HCT116 (cell line): ENCODE results near the gene LPA. TPM values are rescaled to one million over a fixed set of nuclear protein-coding genes. Genes with fewer than 3 reads are reported as not detected.
A peak's percentile ranks its signal among the peaks of the same experiment; 100 is the strongest.
"Not testable (repeated sequence)": the region's sequence is repeated elsewhere in the genome, so short reads cannot be mapped to it uniquely, and the experiment has no call there.

Source experiments
- ATAC-seq: fragments of 200-7000 bp; cut with Tn5 transposase; 2 replicates; pipeline ENCODE4 v1.9.1; 2020; ENCODE audit warnings: mild to moderate bottlenecking, moderate library complexity
- BruUV-seq: library from RNA; stranded (reverse); fragments of 400-500 nt; replicated peaks from 2 replicates; lab custom pipeline; 2021; lab: Mats Ljungman, UMichigan
- CTCF ChIA-PET: fragments of 300-600 bp; sonication (Branson Sonifier 250); formaldehyde crosslinking; loops from one replicate; lab custom pipeline; 2021; ENCODE audit warnings: antibody characterized with exemption; lab: Charles Lee
- POLR2A ChIA-PET: fragments of 300-600, 350-600 bp; sonication (Branson Sonifier 250); formaldehyde crosslinking; loops from one replicate; lab custom pipeline; 2021; ENCODE audit warnings: antibody characterized with exemption; lab: Charles Lee
- RAD21 ChIA-PET, 2 experiments: fragments of 300-600 bp; sonication (Branson Sonifier 250); formaldehyde crosslinking; loops; one replicate each; lab custom pipeline; 2023; ENCODE audit warnings: low total read pairs in 2 of 2; ENCODE audit not compliant: uncharacterized antibody in 2 of 2, unreplicated experiment in 2 of 2, low non-redundant PET in 1 of 2; lab: Charles Lee
- DNase-seq: peaks from one replicate; pipeline ENCODE4 v3.0.0-alpha.2; 2010; ENCODE audit warnings: low read depth, low spot score
- H2AFZ ChIP-seq: fragments of 200-600 bp; shearing (Covaris generic), sonication (generic); 2 replicates; pipeline ENCODE4 v1.6.1; 2017; ENCODE audit warnings: low read depth, mixed run types, mixed read lengths, antibody characterized with exemption, low read length; ENCODE audit not compliant: poor library complexity, severe bottlenecking
- H3K27ac ChIP-seq: 2 replicates; pipeline ENCODE4 v1.5.1; 2012; ENCODE audit warnings: low read depth, low read length
- H3K27me3 ChIP-seq: fragments of 200-600 bp; sonication (generic); 2 replicates; pipeline ENCODE4 v1.6.1; 2016; ENCODE audit warnings: mixed run types, low read length, mixed read lengths; ENCODE audit not compliant: insufficient read depth
- H3K36me3 ChIP-seq, 2 experiments: fragments of 200-500 bp in 1 of 2; fragments of 200-600 bp in 1 of 2; sonication (Bioruptor generic) in 1 of 2; sonication (generic) in 1 of 2; 2 replicates each; pipeline versions ENCODE4 v1.5.1 to v1.6.1; 2014 to 2016; ENCODE audit warnings: low read length in 2 of 2, inconsistent platforms in 1 of 2, mixed read lengths in 1 of 2, mixed run types in 1 of 2; ENCODE audit not compliant: insufficient read depth in 2 of 2, control insufficient read depth in 1 of 2
- H3K4me1 ChIP-seq, 2 experiments: fragments of 200-600 bp in 1 of 2; sonication (generic) in 1 of 2; 2 replicates each; pipeline versions ENCODE4 v1.5.1 to v1.6.1; 2012 to 2017; ENCODE audit warnings: low read length in 2 of 2, inconsistent platforms in 1 of 2, mild to moderate bottlenecking in 1 of 2, mixed read lengths in 1 of 2, mixed run types in 1 of 2, moderate library complexity in 1 of 2; ENCODE audit not compliant: insufficient read depth in 2 of 2, control insufficient read depth in 1 of 2
- H3K4me2 ChIP-seq: fragments of 200-600 bp; sonication (generic); 2 replicates; pipeline ENCODE4 v1.6.1; 2017; ENCODE audit warnings: mixed run types, low read length, mixed read lengths
- H3K4me3 ChIP-seq, 2 experiments: fragments of 200-600 bp in 1 of 2; sonication (generic) in 1 of 2; replicated peaks in 1 of 2; 2 replicates each; pipeline ENCODE4 v1.5.1; 2011 to 2016; ENCODE audit warnings: low read length in 2 of 2, control low read depth in 1 of 2, low read depth in 1 of 2, mild to moderate bottlenecking in 1 of 2, mixed read lengths in 1 of 2, mixed run types in 1 of 2
- H3K79me2 ChIP-seq: fragments of 200-600 bp; sonication (generic); 2 replicates; pipeline ENCODE4 v1.6.1; 2017; ENCODE audit warnings: mild to moderate bottlenecking, mixed run types, low read length, moderate library complexity, mixed read lengths; ENCODE audit not compliant: insufficient read depth
- H3K9ac ChIP-seq: fragments of 200-600 bp; sonication (generic); 2 replicates; pipeline ENCODE4 v1.6.1; 2016; ENCODE audit warnings: low read length, mixed read lengths
- H3K9me2 ChIP-seq: fragments of 200-600 bp; sonication (generic), shearing (Covaris generic); 2 replicates; pipeline ENCODE4 v1.6.1; 2017; ENCODE audit warnings: mixed run types, mild to moderate bottlenecking, moderate library complexity; ENCODE audit not compliant: insufficient read depth
- H3K9me3 ChIP-seq, 2 experiments: fragments of 200-500 bp in 1 of 2; fragments of 200-600 bp in 1 of 2; sonication (Bioruptor generic) in 1 of 2; sonication (generic) in 1 of 2; 2 replicates each; pipeline ENCODE4 v1.6.1; 2014 to 2017; ENCODE audit warnings: low read length in 2 of 2, mixed read lengths in 2 of 2, inconsistent platforms in 1 of 2, low read depth in 1 of 2, mild to moderate bottlenecking in 1 of 2, mixed run types in 1 of 2, moderate library complexity in 1 of 2; ENCODE audit not compliant: control insufficient read depth in 1 of 2, insufficient read depth in 1 of 2
- H4K20me1 ChIP-seq: fragments of 200-600 bp; sonication (generic), shearing (Covaris generic); 2 replicates; pipeline ENCODE4 v1.6.1; 2017; ENCODE audit warnings: mixed run types, mild to moderate bottlenecking, moderate library complexity; ENCODE audit not compliant: insufficient read depth
- CBX3 ChIP-seq: IDR thresholded peaks from 2 replicates; pipeline ENCODE4 v1.6.1; 2012; ENCODE audit warnings: low read depth
- CEBPB ChIP-seq: IDR thresholded peaks from 2 replicates; pipeline ENCODE4 v1.6.1; 2012; ENCODE audit warnings: low read depth
- CTCF ChIP-seq, 3 experiments: fragments of 200-600 bp in 1 of 3; sonication (generic) in 1 of 3; IDR thresholded peaks in 2 of 3; conservative IDR thresholded peaks in 1 of 3; 2 replicates each; pipeline ENCODE4 v1.5.1; 2012 to 2017; ENCODE audit warnings: low read depth in 2 of 3, low read length in 2 of 3, antibody characterized with exemption in 1 of 3, borderline replicate concordance in 1 of 3, control low read depth in 1 of 3, mild to moderate bottlenecking in 1 of 3, mixed read lengths in 1 of 3, mixed run types in 1 of 3, moderate library complexity in 1 of 3; ENCODE audit not compliant: insufficient read depth in 1 of 3
- FOSL1 ChIP-seq: IDR thresholded peaks from 2 replicates; pipeline ENCODE4 v1.6.1; 2012; ENCODE audit warnings: low read depth
- JUND ChIP-seq: IDR thresholded peaks from 2 replicates; pipeline ENCODE4 v1.6.1; 2012
- SIN3A ChIP-seq: IDR thresholded peaks from 2 replicates; pipeline ENCODE4 v1.6.1; 2012; ENCODE audit warnings: low read depth
- YY1 ChIP-seq: IDR thresholded peaks from 2 replicates; pipeline ENCODE4 v1.6.1; 2011; ENCODE audit warnings: low read length, low read depth, moderate library complexity, mild to moderate bottlenecking; ENCODE audit not compliant: insufficient replicate concordance; ENCODE audit errors: extremely low read depth
- ZFX ChIP-seq: fragments of 450-650 bp; IDR thresholded peaks from 2 replicates; pipeline ENCODE4 v1.6.1; 2017
- intact Hi-C: fragments of 100-400 bp; cut with micrococcal nuclease; formaldehyde crosslinking; loops from 2 replicates; pipeline ENCODE4 v1.10.0; 2022
- total RNA-seq: library from RNA; stranded (reverse); gene quantifications from one replicate; pipeline ENCODE4 v1.2.1, GENCODE V29; 2021; ENCODE audit not compliant: unreplicated experiment

LPA gene
- total RNA-seq, 1 experiment from 2014 or later, result not detected

- BruUV-seq, result no TSS peak
- no peaks in the 10 kb centered on the region for H3K9me2 ChIP-seq
- no peak for TF ChIP-seq ZFX
- no peak for TF ChIP-seq SIN3A
- no peak for TF ChIP-seq CEBPB
- no peak for TF ChIP-seq JUND
- no peak for TF ChIP-seq CBX3
- TF ChIP-seq FOSL1, result no peak
- no peak for TF ChIP-seq YY1
- no peak overlapping the region for H3K9ac ChIP-seq
- H3K27ac ChIP-seq, result no peak overlapping the region
- no peaks in the 10 kb centered on the region for H3K36me3 ChIP-seq
- no peaks in the 10 kb centered on the region for H3K9me3 ChIP-seq
- ATAC-seq (no peak), DNase-seq (no peak)
- H3K27me3 ChIP-seq, result peaks cover 6% of the 10 kb centered on the region; the same call in 1 of the 2 replicates
- ChIA-PET CTCF (no interaction called here), RAD21 (no interaction called here), POLR2A (no interaction called here)
- no peaks in the 10 kb centered on the region for H3K4me1 ChIP-seq
- H2AFZ ChIP-seq, result no peak overlapping the region
- H3K79me2 ChIP-seq, result no peaks in the 10 kb centered on the region
- H3K4me2 ChIP-seq, result no peak overlapping the region
- H3K4me3 ChIP-seq, result no peak overlapping the region
- H4K20me1 ChIP-seq, result no peaks in the 10 kb centered on the region
- intact Hi-C loops, result no loop called here
Observed at GRCh38 chr6:160595838-160596832, 67.9 kb downstream of the LPA start.

GRCh38 chr6:160595297-160595696 lies 68.8 kb downstream of the LPA start:
- intact Hi-C loops, RAD21 ChIA-PET, H3K9ac ChIP-seq, H3K4me2 ChIP-seq, H4K20me1 ChIP-seq, H3K27me3 ChIP-seq, H3K4me1 ChIP-seq, POLR2A ChIA-PET, H3K9me2 ChIP-seq, H3K27ac ChIP-seq, H2AFZ ChIP-seq, H3K79me2 ChIP-seq, CTCF ChIA-PET, H3K36me3 ChIP-seq, H3K9me3 ChIP-seq, BruUV-seq, H3K4me3 ChIP-seq, DNase-seq: not testable (repeated sequence)
- peak; percentile 69 for ATAC-seq
- TF ChIP-seq CTCF (IDR thresholded peaks at IDR 0.05 in 2 of 3, conservative IDR thresholded peaks at IDR 0.05 in 1 of 3; ENCODE audit: borderline replicate concordance in 1 of 3, insufficient read depth in 1 of 3, low read depth in 2 of 3, low read length in 2 of 3), result peak in 1 of 3 experiments; percentile 35; a peak in 1 of 6 replicates
